GM18861 (cell line): ENCODE results near the gene NLRP11.

ENCODE experiments used
- ATAC-seq: cut with Tn5 transposase; IDR thresholded peaks from one replicate; pipeline ENCODE4 v1.9.1; 2021; ENCODE audit not compliant: unreplicated experiment

The NLRP11 gene

GRCh38 chr19:55831846-55832245 is at the start of gene NLRP11:
Gene NLRP11 (minus strand): TSS chr19:55831999. CDS start chr19:55818174, 13,825 bp downstream.
- ATAC-seq: no peak

- no peak for ATAC-seq
These were observed 45.4 kb upstream of the NLRP11 start for GRCh38 chr19:55877211-55877610.

GRCh38 chr19:55870736-55871135 is 38.9 kb upstream of the NLRP11 start:
- no peak for ATAC-seq

- ATAC-seq: no peak
These were observed 35.3 kb upstream of the NLRP11 start for GRCh38 chr19:55867101-55867500.

GRCh38 chr19:55866521-55866920 is 34.7 kb upstream of the NLRP11 start:
- no peak for ATAC-seq

- no peak for ATAC-seq
These were observed 27.2 kb upstream of the NLRP11 start for GRCh38 chr19:55858969-55859368.

GRCh38 chr19:55858401-55858800 is 26.6 kb upstream of the NLRP11 start:
- no peak for ATAC-seq

- ATAC-seq: no peak
These were observed 26.2 kb upstream of the NLRP11 start for GRCh38 chr19:55857974-55858373.

GRCh38 chr19:55857149-55857548 is 25.4 kb upstream of the NLRP11 start:
- ATAC-seq: no peak

GRCh38 chr19:55855160-55855559 is 23.4 kb upstream of the NLRP11 start:
- no peak for ATAC-seq

- ATAC-seq: no peak
These were observed 7.1 kb upstream of the NLRP11 start for GRCh38 chr19:55838906-55839305.

GRCh38 chr19:55838251-55838650 is 6.5 kb upstream of the NLRP11 start:
- no peak for ATAC-seq

GRCh38 chr19:55836340-55836739 is 4.5 kb upstream of the NLRP11 start, which contains the start of gene NLRP4:
Gene NLRP4 (plus strand): TSS chr19:55836540. CDS start chr19:55852081, 15,541 bp downstream.
- no peak for ATAC-seq

- ATAC-seq: no peak
These were observed 877 bp upstream of the NLRP11 start for GRCh38 chr19:55832676-55833075.

- ATAC-seq: no peak
These were observed 1.1 kb downstream of the NLRP11 start for GRCh38 chr19:55830656-55831055.

- ATAC-seq: no peak
These were observed 11.8 kb downstream of the NLRP11 start for GRCh38 chr19:55820037-55820436.

GRCh38 chr19:55813906-55814305 is 17.9 kb downstream of the NLRP11 start:
- no peak for ATAC-seq

GRCh38 chr19:55812449-55812848 is 19.4 kb downstream of the NLRP11 start:
- no peak for ATAC-seq

GRCh38 chr19:55811340-55811739 is 20.5 kb downstream of the NLRP11 start:
- ATAC-seq: no peak

GRCh38 chr19:55809381-55810058 is 22.3 kb downstream of the NLRP11 start:
- peak; percentile 45 for ATAC-seq

GRCh38 chr19:55802281-55802680 is 29.5 kb downstream of the NLRP11 start:
- ATAC-seq: no peak

GRCh38 chr19:55801416-55801815 is 30.4 kb downstream of the NLRP11 start:
- no peak for ATAC-seq

- no peak for ATAC-seq
These were observed 36.8 kb downstream of the NLRP11 start for GRCh38 chr19:55795021-55795420.
